Upper lobe of right lung (tissue), 1 donor: Measurements from ENCODE around the gene HTRA1. TPM values are rescaled to one million over a fixed set of nuclear protein-coding genes. Genes with fewer than 3 reads are reported as not detected.

ENCODE experiments used
- ATAC-seq: fragments of 200-7000 bp; cut with Tn5 transposase; one replicate; pipeline ENCODE4 v1.9.1; 2020; ENCODE audit warnings: mild to moderate bottlenecking, moderate library complexity
- DNase-seq: peaks from one replicate; pipeline ENCODE4 v3.0.0-alpha.2; 2020
- H3K27ac ChIP-seq: fragments of 200-600 bp; one replicate; pipeline ENCODE4 v1.8.0; 2022
- H3K27me3 ChIP-seq: fragments of 200-600 bp; one replicate; pipeline ENCODE4 v1.8.0; 2022; ENCODE audit warnings: mild to moderate bottlenecking
- H3K36me3 ChIP-seq: fragments of 200-600 bp; one replicate; pipeline ENCODE4 v1.8.0; 2022
- H3K4me1 ChIP-seq: fragments of 200-600 bp; one replicate; pipeline ENCODE4 v1.8.0; 2022
- H3K4me3 ChIP-seq: fragments of 200-600 bp; one replicate; pipeline ENCODE4 v1.8.0; 2022; ENCODE audit warnings: mild to moderate bottlenecking
- H3K9me3 ChIP-seq: fragments of 200-600 bp; one replicate; pipeline ENCODE4 v1.8.0; 2022
- intact Hi-C: fragments of 100-400 bp; cut with DNase I; formaldehyde crosslinking; loops from one replicate; pipeline ENCODE4 v1.11.0; 2022
- total RNA-seq: library from RNA; stranded (reverse); fragmentation: NEBNext Ultra II Directional; extraction: Animal tissue kit (Norgen Biotek cat#: 25700); gene quantifications from one replicate; pipeline ENCODE4 v1.2.1, GENCODE V29; 2021
- TF ChIP-seq, protein P1 (sequence below): fragments of 200-600 bp; IDR thresholded peaks from one replicate; pipeline ENCODE4 v1.8.0; 2022; ENCODE audit warnings: antibody characterized with exemption
- donor health status: DM: no; HTN: yes; CAD: no; lungs with severe emphysema.

HTRA1 gene
- total RNA-seq, 1 donor from 2014 or later, result 83.8 TPM

DNA sequence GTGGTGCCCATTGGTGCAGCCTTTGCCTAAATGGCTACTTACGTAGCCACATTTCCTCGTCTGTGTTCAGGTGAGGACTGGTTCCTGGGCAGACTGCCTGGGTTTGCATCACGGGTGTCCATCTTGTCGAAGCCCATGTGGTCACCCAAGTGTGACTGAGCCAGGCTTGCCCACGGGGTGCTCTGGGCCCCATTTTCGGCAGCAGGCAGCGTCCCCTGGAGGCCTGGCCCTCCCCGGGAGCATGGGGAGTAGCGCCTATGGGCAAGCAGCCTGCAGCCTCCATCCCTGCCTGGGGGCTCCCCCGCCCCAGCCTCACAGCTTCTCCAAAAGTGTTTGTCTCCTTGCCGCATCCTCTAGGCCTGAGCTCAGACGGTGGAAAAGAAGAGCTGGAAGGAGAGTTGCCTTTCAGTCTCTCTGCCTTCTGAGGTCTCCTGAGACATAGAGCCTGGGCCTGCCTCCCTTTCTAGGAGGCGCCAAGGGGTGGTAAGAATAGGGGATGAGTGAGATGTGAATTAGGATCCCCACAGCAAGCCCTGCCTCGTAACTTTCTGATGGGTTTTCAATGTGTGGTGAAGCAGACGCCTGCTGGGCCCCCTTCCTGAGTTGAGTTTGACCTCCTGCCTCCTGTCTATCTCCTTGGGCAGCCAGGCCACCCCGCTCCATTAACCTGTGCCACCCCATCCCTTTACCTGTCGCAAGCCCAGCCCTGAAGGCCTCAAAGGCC lies 42.7 kb downstream of the HTRA1 start:
- no peak overlapping the region for H3K4me3 ChIP-seq
- no peak for DNase-seq
- ATAC-seq, result no peak
- no peaks in the 10 kb centered on the region for H3K27me3 ChIP-seq
- no peaks in the 10 kb centered on the region for H3K9me3 ChIP-seq
- TF ChIP-seq, protein P1, sequence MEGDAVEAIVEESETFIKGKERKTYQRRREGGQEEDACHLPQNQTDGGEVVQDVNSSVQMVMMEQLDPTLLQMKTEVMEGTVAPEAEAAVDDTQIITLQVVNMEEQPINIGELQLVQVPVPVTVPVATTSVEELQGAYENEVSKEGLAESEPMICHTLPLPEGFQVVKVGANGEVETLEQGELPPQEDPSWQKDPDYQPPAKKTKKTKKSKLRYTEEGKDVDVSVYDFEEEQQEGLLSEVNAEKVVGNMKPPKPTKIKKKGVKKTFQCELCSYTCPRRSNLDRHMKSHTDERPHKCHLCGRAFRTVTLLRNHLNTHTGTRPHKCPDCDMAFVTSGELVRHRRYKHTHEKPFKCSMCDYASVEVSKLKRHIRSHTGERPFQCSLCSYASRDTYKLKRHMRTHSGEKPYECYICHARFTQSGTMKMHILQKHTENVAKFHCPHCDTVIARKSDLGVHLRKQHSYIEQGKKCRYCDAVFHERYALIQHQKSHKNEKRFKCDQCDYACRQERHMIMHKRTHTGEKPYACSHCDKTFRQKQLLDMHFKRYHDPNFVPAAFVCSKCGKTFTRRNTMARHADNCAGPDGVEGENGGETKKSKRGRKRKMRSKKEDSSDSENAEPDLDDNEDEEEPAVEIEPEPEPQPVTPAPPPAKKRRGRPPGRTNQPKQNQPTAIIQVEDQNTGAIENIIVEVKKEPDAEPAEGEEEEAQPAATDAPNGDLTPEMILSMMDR, result no peak
- peaks cover 9% of the 10 kb centered on the region for H3K36me3 ChIP-seq
- no peak overlapping the region for H3K27ac ChIP-seq
- intact Hi-C loops, result no loop called here
- H3K4me1 ChIP-seq, result peaks cover 8% of the 10 kb centered on the region

DNA sequence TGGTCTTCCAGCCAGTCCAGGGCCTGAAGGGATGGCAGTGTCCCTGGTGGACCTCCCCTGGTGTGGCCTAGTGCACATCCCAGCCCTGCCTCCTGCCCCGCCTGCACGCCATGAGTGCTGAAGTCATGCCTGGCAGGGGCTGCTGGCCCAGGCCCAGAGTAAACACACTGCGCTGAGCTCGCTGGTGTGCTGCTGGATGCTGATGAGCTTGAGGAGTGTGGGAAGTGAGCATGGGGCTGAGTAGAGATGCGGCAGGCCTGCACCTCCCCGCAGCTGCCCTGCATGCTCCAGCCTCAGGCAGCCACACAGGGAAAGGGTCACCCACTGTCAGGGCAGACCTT lies 43.2 kb downstream of the HTRA1 start:
- intact Hi-C loops, result no loop called here
- Histone ChIP-seq H3K36me3 (peaks cover 12% of the 10 kb centered on the region), H3K27ac (no peak overlapping the region), H3K4me3 (no peak overlapping the region), H3K9me3 (no peaks in the 10 kb centered on the region), H3K4me1 (peaks cover 2% of the 10 kb centered on the region), H3K27me3 (no peaks in the 10 kb centered on the region)
- DNase-seq (peak; percentile 90), ATAC-seq (peak; percentile 92)
- TF ChIP-seq, protein P1, result no peak

DNA sequence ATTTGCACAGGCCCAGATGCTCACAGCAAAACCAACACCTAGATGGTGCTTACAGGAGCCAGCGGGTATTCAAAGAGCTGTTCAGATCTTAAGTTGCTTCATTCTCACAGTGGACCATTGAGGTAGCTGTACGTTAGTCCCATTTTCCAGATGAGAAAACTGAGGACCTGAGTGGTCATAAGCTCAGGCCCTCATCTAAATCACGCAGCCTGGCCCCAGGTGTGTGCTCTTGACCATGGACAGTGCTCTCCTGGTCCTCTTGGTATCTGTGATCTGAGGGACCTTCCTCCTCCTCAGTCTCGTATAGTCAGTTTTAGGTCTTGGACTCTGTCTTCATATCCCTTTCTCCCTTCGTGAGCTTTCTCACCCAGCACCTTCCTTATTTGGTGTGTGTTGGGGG lies 43.7 kb downstream of the HTRA1 start:
- H3K9me3 ChIP-seq, result no peaks in the 10 kb centered on the region
- no peak for ATAC-seq
- no peak overlapping the region for H3K27ac ChIP-seq
- no peak overlapping the region for H3K4me3 ChIP-seq
- TF ChIP-seq, protein P1, result no peak
- no peaks in the 10 kb centered on the region for H3K27me3 ChIP-seq
- no peak for DNase-seq
- H3K36me3 ChIP-seq, result peaks cover 16% of the 10 kb centered on the region
- intact Hi-C loops, result no loop called here
- no peaks in the 10 kb centered on the region for H3K4me1 ChIP-seq

DNA sequence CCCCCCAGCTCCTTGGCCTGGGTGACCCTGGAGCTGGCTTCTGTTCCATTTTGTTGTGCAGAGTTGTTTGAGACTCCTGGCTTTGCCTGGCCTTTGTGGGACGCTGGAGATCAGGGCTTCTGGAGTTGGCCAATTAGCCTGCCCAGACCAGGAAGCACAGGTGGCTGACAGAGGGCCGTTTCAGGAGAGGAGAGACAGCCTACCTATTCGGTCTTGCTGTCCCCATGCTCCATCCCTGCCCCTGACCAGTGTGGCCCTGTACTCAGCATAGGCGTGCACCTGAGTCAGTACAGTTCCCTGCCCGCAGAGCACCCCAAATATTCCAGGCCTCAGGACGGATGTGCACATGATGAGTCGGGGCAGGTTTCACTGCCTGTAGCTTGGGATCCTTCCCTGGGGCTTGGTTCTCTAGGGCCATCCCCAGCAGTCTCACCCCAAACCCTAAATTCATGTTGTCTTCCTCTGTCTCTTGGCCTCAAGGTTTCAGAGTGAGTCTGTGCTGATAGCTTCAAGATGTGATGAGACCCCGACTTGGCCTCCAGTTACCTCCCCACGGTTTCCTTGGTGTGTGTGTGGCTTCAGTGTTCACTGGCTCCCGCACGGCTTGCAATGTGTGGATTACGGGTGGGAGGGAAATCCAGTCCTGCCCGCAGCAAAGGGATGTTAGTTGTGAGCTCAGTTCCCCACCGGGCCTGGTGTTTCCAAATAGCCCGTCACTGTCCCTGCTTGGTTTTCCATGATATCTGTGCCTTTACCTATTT lies 44.7 kb downstream of the HTRA1 start:
- Histone ChIP-seq H3K27me3 (no peaks in the 10 kb centered on the region), H3K36me3 (peaks cover 22% of the 10 kb centered on the region), H3K9me3 (no peaks in the 10 kb centered on the region), H3K4me3 (no peak overlapping the region), H3K4me1 (no peaks in the 10 kb centered on the region), H3K27ac (no peak overlapping the region)
- DNase-seq, result no peak
- intact Hi-C loops, result no loop called here
- TF ChIP-seq, protein P1, result no peak
- ATAC-seq, result no peak

DNA sequence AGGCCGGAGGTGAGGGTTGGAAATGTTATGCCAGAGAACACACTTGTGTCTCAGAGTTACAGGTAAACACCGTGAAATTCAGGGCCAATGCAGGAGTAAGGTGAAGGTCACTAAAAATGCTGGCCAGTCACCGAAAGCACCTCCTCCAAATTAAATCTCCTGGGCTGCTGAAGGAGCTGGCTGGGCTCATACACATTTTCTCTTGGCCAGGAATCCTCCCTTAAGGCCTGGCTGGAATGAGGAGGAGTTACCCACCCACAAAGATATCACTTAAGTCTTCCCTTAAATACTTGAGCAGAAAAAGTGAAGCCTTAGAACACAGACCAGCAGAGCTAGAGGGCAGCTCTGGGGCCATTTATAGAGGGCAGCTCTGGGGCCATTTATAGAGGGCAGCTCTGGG lies 46.3 kb downstream of the HTRA1 start:
- Histone ChIP-seq H3K27ac (no peak overlapping the region), H3K9me3 (no peaks in the 10 kb centered on the region), H3K36me3 (peaks cover 22% of the 10 kb centered on the region), H3K27me3 (no peaks in the 10 kb centered on the region), H3K4me1 (no peaks in the 10 kb centered on the region), H3K4me3 (no peak overlapping the region)
- DNase-seq (no peak), ATAC-seq (no peak)
- intact Hi-C loops, result no loop called here
- TF ChIP-seq, protein P1, result no peak
